ENCODE measurements around the gene NRXN3.

The NRXN3 gene

GRCh38 chr14:78946949-78947348 is 776.8 kb downstream of the NRXN3 start:
- H3K27me3 Mint-ChIP-seq (ENCODE audit: low read depth) = no peaks in the 10 kb centered on the region

GRCh38 chr14:78947681-78948080 is 777.5 kb downstream of the NRXN3 start:
- Mint-ChIP-seq H3K9me3 (no peaks in the 10 kb centered on the region), H3K4me1 (no peaks in the 10 kb centered on the region), H3K36me3 (ENCODE audit: low read depth) (no peaks in the 10 kb centered on the region), H3K27me3 (ENCODE audit: low read depth) (no peaks in the 10 kb centered on the region), H3K27ac (no peak overlapping the region), H3K4me3 (no peak overlapping the region)
- TF ChIP-seq CTCF (IDR thresholded peaks at IDR 0.05; ENCODE audit: unreplicated experiment in 3 of 3) = no peak

More at GRCh38 chr14:78946949-78947348, 776.8 kb downstream of the NRXN3 start:
- TF ChIP-seq CTCF (IDR thresholded peaks at IDR 0.05; ENCODE audit: unreplicated experiment in 3 of 3) = no peak
- H3K4me3 Mint-ChIP-seq = no peak overlapping the region
- no peaks in the 10 kb centered on the region for H3K36me3 Mint-ChIP-seq (ENCODE audit: low read depth)
- no peaks in the 10 kb centered on the region for H3K4me1 Mint-ChIP-seq
- no peak overlapping the region for H3K27ac Mint-ChIP-seq
- H3K9me3 Mint-ChIP-seq = no peaks in the 10 kb centered on the region

- Mint-ChIP-seq H3K27me3 (ENCODE audit: low read depth) (no peaks in the 10 kb centered on the region), H3K27ac (no peak overlapping the region), H3K4me1 (no peaks in the 10 kb centered on the region), H3K4me3 (no peak overlapping the region), H3K9me3 (no peaks in the 10 kb centered on the region), H3K36me3 (ENCODE audit: low read depth) (no peaks in the 10 kb centered on the region)
- no peak for TF ChIP-seq CTCF (IDR thresholded peaks at IDR 0.05; ENCODE audit: unreplicated experiment in 3 of 3)
These were observed 780.5 kb downstream of the NRXN3 start for GRCh38 chr14:78950649-78951048.

- Mint-ChIP-seq H3K9me3 (no peaks in the 10 kb centered on the region), H3K36me3 (ENCODE audit: low read depth) (no peaks in the 10 kb centered on the region), H3K4me1 (no peaks in the 10 kb centered on the region), H3K27ac (no peak overlapping the region), H3K4me3 (no peak overlapping the region), H3K27me3 (ENCODE audit: low read depth) (no peaks in the 10 kb centered on the region)
- TF ChIP-seq CTCF (IDR thresholded peaks at IDR 0.05; ENCODE audit: unreplicated experiment in 3 of 3) = no peak
These were observed 781.4 kb downstream of the NRXN3 start for GRCh38 chr14:78951602-78952001.

GRCh38 chr14:78959674-78960264 is 789.6 kb downstream of the NRXN3 start:
- Mint-ChIP-seq H3K4me3 (no peak overlapping the region), H3K9me3 (no peaks in the 10 kb centered on the region), H3K36me3 (ENCODE audit: low read depth) (no peaks in the 10 kb centered on the region), H3K4me1 (no peaks in the 10 kb centered on the region), H3K27me3 (ENCODE audit: low read depth) (no peaks in the 10 kb centered on the region), H3K27ac (peak overlapping the region in 1 of 3 experiments; percentile 27)
- peak; percentile 79 to 90 (median 88) for TF ChIP-seq CTCF (IDR thresholded peaks at IDR 0.05; ENCODE audit: unreplicated experiment in 3 of 3)

GRCh38 chr14:78967111-78967809 is 797.1 kb downstream of the NRXN3 start:
- Mint-ChIP-seq H3K36me3 (ENCODE audit: low read depth) (no peaks in the 10 kb centered on the region), H3K27ac (no peak overlapping the region), H3K9me3 (no peaks in the 10 kb centered on the region)

More at GRCh38 chr14:78967111-78967809, 797.1 kb downstream of the NRXN3 start:
- Mint-ChIP-seq H3K4me3 (no peak overlapping the region), H3K27me3 (ENCODE audit: low read depth) (no peaks in the 10 kb centered on the region), H3K4me1 (peaks cover 11% of the 10 kb centered on the region)
- TF ChIP-seq CTCF (IDR thresholded peaks at IDR 0.05; ENCODE audit: unreplicated experiment in 3 of 3) = no peak
